Kidney (tissue), 14 donors: ENCODE data around the gene ABHD11. TPM values are rescaled to one million over a fixed set of nuclear protein-coding genes. Genes with fewer than 3 reads are reported as not detected.
"Not testable (repeated sequence)": the region's sequence is repeated elsewhere in the genome, so short reads cannot be mapped to it uniquely, and the experiment has no call there.

Source experiments
- DNase-seq, 5 donors: peaks; one replicate each; pipeline ENCODE4 v3.0.0-alpha.2; 2013 to 2020
- FAIRE-seq: peaks from 2 replicates; lab custom pipeline; 2012; peaks lifted over from hg19 to GRCh38; lab: Jason Lieb, UNC
- H3K27ac ChIP-seq, 2 donors: one replicate each; pipeline ENCODE4 v1.7.0; 2013; ENCODE audit warnings: low read depth in 2 of 2, low read length in 2 of 2, inconsistent platforms in 1 of 2
- H3K27me3 ChIP-seq: one replicate; pipeline ENCODE4 v1.7.1; 2013; ENCODE audit warnings: low read length, inconsistent platforms; ENCODE audit not compliant: control insufficient read depth, insufficient read depth
- H3K36me3 ChIP-seq, 3 donors: one replicate each; pipeline versions ENCODE4 v1.7.0 to v1.7.1; 2013; ENCODE audit warnings: low read length in 3 of 3, control low read depth in 1 of 3, inconsistent platforms in 1 of 3; ENCODE audit not compliant: insufficient read depth in 3 of 3, control insufficient read depth in 2 of 3
- H3K4me1 ChIP-seq, 3 donors: one replicate each; pipeline versions ENCODE4 v1.7.0 to v1.7.1; 2013; ENCODE audit warnings: low read length in 3 of 3, inconsistent platforms in 1 of 3, low read depth in 1 of 3; ENCODE audit not compliant: control insufficient read depth in 2 of 3, insufficient read depth in 2 of 3
- H3K4me3 ChIP-seq, 3 donors: one replicate each; pipeline versions ENCODE4 v1.7.0 to v1.8.1; 2013; ENCODE audit warnings: low read length in 3 of 3, control low read depth in 1 of 3, inconsistent platforms in 1 of 3
- H3K9ac ChIP-seq, 3 donors: one replicate each; pipeline versions ENCODE4 v1.7.0 to v1.7.1; 2013; ENCODE audit warnings: low read length in 3 of 3, control low read depth in 1 of 3, inconsistent platforms in 1 of 3
- H3K9me3 ChIP-seq, 3 donors: one replicate each; pipeline versions ENCODE4 v1.7.0 to v1.7.1; 2013; ENCODE audit warnings: low read length in 3 of 3, control low read depth in 1 of 3, inconsistent platforms in 1 of 3; ENCODE audit not compliant: control insufficient read depth in 2 of 3, insufficient read depth in 1 of 3
- CTCF ChIP-seq: IDR thresholded peaks from 3 replicates; pipeline ENCODE4 v1.5.1; 2012; ENCODE audit warnings: mild to moderate bottlenecking, moderate library complexity, borderline replicate concordance; ENCODE audit not compliant: insufficient read depth; ENCODE audit errors: extremely low read depth
- intact Hi-C: fragments of 100-400 bp; cut with DNase I; formaldehyde crosslinking; loops from one replicate; pipeline ENCODE4 v1.11.1; 2022
- polyA plus RNA-seq: library from polyadenylated mRNA; stranded (reverse); fragments of 350-450 nt; fragmentation: Illumina TruSeq; extraction: RNeasy Lipid Tissue Mini Kit (QIAGEN cat#74804); gene quantifications from one replicate; pipeline ENCODE4 v1.2.3, GENCODE V29; 2014; ENCODE audit warnings: low read depth, low replicate concordance; ENCODE audit not compliant: insufficient read depth
- total RNA-seq: library from RNA; stranded (reverse); fragmentation: NEBNext Ultra II Directional; extraction: Animal tissue kit (Norgen Biotek cat#: 25700); gene quantifications from one replicate; pipeline ENCODE4 v1.2.1, GENCODE V29; 2021
- donor health status: control.
- donor health status: control.
- donor health status: control.
- donor health status: control.
- donor health status: control.
- donor health status: DM: yes; HTN: yes; CAD: no.
- donor health status: Normal renal cell carcinoma (clear cell type).

Gene ABHD11
- total and polyA plus RNA-seq, 2 donors from 2014 or later: 55.3 to 95.7 TPM

GRCh38 chr7:73722785-73723184 is 15.8 kb downstream of the ABHD11 start:
- Histone ChIP-seq H3K27ac (no peak overlapping the region), H3K9me3 (peaks cover 0 to 1% (median 0%) of the 10 kb centered on the region in 3 donors), H3K36me3 (no peaks in the 10 kb centered on the region), H3K27me3 (no peaks in the 10 kb centered on the region), H3K4me1 (peaks cover 0 to 7% (median 0%) of the 10 kb centered on the region in 3 donors), H3K4me3 (no peak overlapping the region), H3K9ac (no peak overlapping the region)
- FAIRE-seq (no peak), DNase-seq (no peak)
- no peak for TF ChIP-seq CTCF
- intact Hi-C loops: no loop called here

GRCh38 chr7:73722182-73722581 is 16.4 kb downstream of the ABHD11 start:
- H3K27ac ChIP-seq, H3K4me1 ChIP-seq, H3K9ac ChIP-seq, DNase-seq, FAIRE-seq, H3K27me3 ChIP-seq, H3K36me3 ChIP-seq, H3K9me3 ChIP-seq, intact Hi-C loops, H3K4me3 ChIP-seq: not testable (repeated sequence)

- Histone ChIP-seq H3K27me3 (no peaks in the 10 kb centered on the region), H3K4me1 (peaks cover 0 to 8% (median 0%) of the 10 kb centered on the region in 3 donors), H3K4me3 (no peak overlapping the region), H3K9ac (no peak overlapping the region), H3K27ac (no peak overlapping the region), H3K9me3 (peaks cover 0 to 1% (median 0%) of the 10 kb centered on the region in 3 donors), H3K36me3 (no peaks in the 10 kb centered on the region)
- TF ChIP-seq CTCF: no peak
- DNase-seq (peak in 1 of 5 donors; percentile 50), FAIRE-seq (no peak)
- intact Hi-C loops: no loop called here
Measured at GRCh38 chr7:73721377-73721817, 17.2 kb downstream of the ABHD11 start.

GRCh38 chr7:73720443-73720842 is 18.2 kb downstream of the ABHD11 start:
- FAIRE-seq, H3K9me3 ChIP-seq, intact Hi-C loops, H3K9ac ChIP-seq, H3K4me1 ChIP-seq, H3K4me3 ChIP-seq, H3K36me3 ChIP-seq, H3K27ac ChIP-seq, DNase-seq, H3K27me3 ChIP-seq: not testable (repeated sequence)
